Adrenal gland (tissue), 5 donors: ENCODE data around the gene ADAM20.

Experiments
- POLR2A ChIP-seq, 2 donors: fragments of 450-650 bp; IDR thresholded peaks; one replicate each; pipeline ENCODE4 v1.6.1; 2017; ENCODE audit warnings: antibody characterized with exemption in 2 of 2, mild to moderate bottlenecking in 2 of 2, moderate library complexity in 1 of 2
- TF ChIP-seq, protein P1 (sequence below), 6 experiments: fragments of 450-650 bp in 4 of 6; fragments of 200-600 bp in 2 of 6; sonication (generic) in 1 of 6; IDR thresholded peaks; 1 replicate in 5 of 6; 2 replicates in 1 of 6; pipeline versions ENCODE4 v1.5.1 to v1.8.0; 2016 to 2021; ENCODE audit warnings: antibody characterized with exemption in 6 of 6, mild to moderate bottlenecking in 2 of 6, moderate library complexity in 1 of 6
- donor health status: DM: no; HTN: no; CAD: no.

DNA sequence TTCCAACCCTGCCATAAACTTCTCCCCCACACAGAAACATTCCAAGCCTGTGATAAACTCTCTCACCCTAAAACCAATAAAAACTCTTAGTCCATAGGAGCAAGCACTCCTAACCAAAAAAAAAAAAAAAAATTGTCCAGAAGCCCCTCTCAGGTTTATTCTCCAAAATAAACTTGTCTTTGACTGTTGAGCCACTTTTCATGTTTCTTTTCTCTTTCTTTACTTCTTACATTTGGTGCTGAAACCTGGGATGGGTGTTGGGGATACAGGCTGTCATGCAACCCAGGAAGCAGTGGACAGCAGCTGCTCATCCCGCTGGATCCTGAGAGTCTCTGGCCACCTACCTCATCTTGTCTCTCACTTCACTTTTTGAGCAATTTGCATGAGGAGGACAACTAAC lies 2.0 kb upstream of the ADAM20 start:
- TF ChIP-seq, protein P1, sequence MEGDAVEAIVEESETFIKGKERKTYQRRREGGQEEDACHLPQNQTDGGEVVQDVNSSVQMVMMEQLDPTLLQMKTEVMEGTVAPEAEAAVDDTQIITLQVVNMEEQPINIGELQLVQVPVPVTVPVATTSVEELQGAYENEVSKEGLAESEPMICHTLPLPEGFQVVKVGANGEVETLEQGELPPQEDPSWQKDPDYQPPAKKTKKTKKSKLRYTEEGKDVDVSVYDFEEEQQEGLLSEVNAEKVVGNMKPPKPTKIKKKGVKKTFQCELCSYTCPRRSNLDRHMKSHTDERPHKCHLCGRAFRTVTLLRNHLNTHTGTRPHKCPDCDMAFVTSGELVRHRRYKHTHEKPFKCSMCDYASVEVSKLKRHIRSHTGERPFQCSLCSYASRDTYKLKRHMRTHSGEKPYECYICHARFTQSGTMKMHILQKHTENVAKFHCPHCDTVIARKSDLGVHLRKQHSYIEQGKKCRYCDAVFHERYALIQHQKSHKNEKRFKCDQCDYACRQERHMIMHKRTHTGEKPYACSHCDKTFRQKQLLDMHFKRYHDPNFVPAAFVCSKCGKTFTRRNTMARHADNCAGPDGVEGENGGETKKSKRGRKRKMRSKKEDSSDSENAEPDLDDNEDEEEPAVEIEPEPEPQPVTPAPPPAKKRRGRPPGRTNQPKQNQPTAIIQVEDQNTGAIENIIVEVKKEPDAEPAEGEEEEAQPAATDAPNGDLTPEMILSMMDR (IDR thresholded peaks at IDR 0.05): no peak
- no peak for TF ChIP-seq POLR2A (IDR thresholded peaks at IDR 0.05)
